DMS153 treated with DMSO at 0.1 percent for 48 hours (cell line): Measurements from ENCODE around the gene KCNQ1OT1.

Experiments
- DNase-seq: peaks from one replicate; lab custom pipeline; 2025; ENCODE audit not compliant: unreplicated experiment; lab: John Stamatoyannopoulos, UW

Gene KCNQ1OT1

GRCh38 chr11:2703363-2704141 lies 3.8 kb upstream of the KCNQ1OT1 start:
- DNase-seq, result no peak

GRCh38 chr11:2702771-2703362 lies 3.1 kb upstream of the KCNQ1OT1 start:
- no peak for DNase-seq

- no peak for DNase-seq
Observed at GRCh38 chr11:2701898-2702434, 2.2 kb upstream of the KCNQ1OT1 start.

- no peak for DNase-seq
Observed at GRCh38 chr11:2701230-2701629, 1.4 kb upstream of the KCNQ1OT1 start.

GRCh38 chr11:2700415-2701211 lies 819 bp upstream of the KCNQ1OT1 start:
- no peak for DNase-seq

GRCh38 chr11:2699185-2699530 lies 636 bp downstream of the KCNQ1OT1 start:
- no peak for DNase-seq

GRCh38 chr11:2698386-2699184 lies 1.2 kb downstream of the KCNQ1OT1 start:
- DNase-seq, result no peak

GRCh38 chr11:2697866-2698265 lies 1.9 kb downstream of the KCNQ1OT1 start:
- no peak for DNase-seq

GRCh38 chr11:2696455-2696854 lies 3.3 kb downstream of the KCNQ1OT1 start:
- no peak for DNase-seq

GRCh38 chr11:2694995-2695939 lies 4.5 kb downstream of the KCNQ1OT1 start:
- no peak for DNase-seq

- DNase-seq, result no peak
Observed at GRCh38 chr11:2694495-2694894, 5.3 kb downstream of the KCNQ1OT1 start.

- DNase-seq, result no peak
Observed at GRCh38 chr11:2693271-2694261, 6.2 kb downstream of the KCNQ1OT1 start.

- peak; percentile 4 for DNase-seq
Observed at GRCh38 chr11:2691991-2692875, 7.6 kb downstream of the KCNQ1OT1 start.

GRCh38 chr11:2691355-2691761 lies 8.4 kb downstream of the KCNQ1OT1 start:
- DNase-seq, result no peak

GRCh38 chr11:2690596-2691354 lies 9.0 kb downstream of the KCNQ1OT1 start:
- DNase-seq, result no peak

- DNase-seq, result no peak
Observed at GRCh38 chr11:2689651-2690575, 9.9 kb downstream of the KCNQ1OT1 start.
